Erythroblast (primary cell): ENCODE results near the gene IL36G.

ENCODE experiments used
- GATA1 ChIP-seq: IDR thresholded peaks from 2 replicates; pipeline ENCODE4 v1.6.1; 2011; ENCODE audit warnings: low read depth, mild to moderate bottlenecking, control low read depth, low read length, moderate library complexity
- POLR2A ChIP-seq: IDR thresholded peaks from 2 replicates; pipeline ENCODE4 v1.6.1; 2011; ENCODE audit warnings: mild to moderate bottlenecking, low read length

- TF ChIP-seq POLR2A = no peak
- no peak for TF ChIP-seq GATA1
Observed at GRCh38 chr2:112946086-112946485, 31.7 kb upstream of the IL36G start.
